PFSK-1 (cell line): ENCODE data around the gene ABHD16B.
A peak's percentile ranks its signal among the peaks of the same experiment; 100 is the strongest.

Source experiments
- FOXP2 ChIP-seq: optimal IDR thresholded peaks from 2 replicates; pipeline ENCODE3; 2011; ENCODE audit warnings: borderline replicate concordance, control low read depth, inconsistent platforms; ENCODE audit not compliant: insufficient read depth; ENCODE audit errors: extremely low read length, extremely low read depth
- POLR2AphosphoS5 ChIP-seq: IDR thresholded peaks from 2 replicates; pipeline ENCODE4 v1.6.1; 2012; ENCODE audit warnings: low read depth, mild to moderate bottlenecking, control low read depth, low read length, moderate library complexity
- REST ChIP-seq, 2 experiments: IDR thresholded peaks; 2 replicates each; pipeline versions ENCODE4 v1.6.1 to v1.8.0; 2011 to 2012; ENCODE audit warnings: low read depth in 2 of 2, low read length in 2 of 2, control low read depth in 1 of 2, inconsistent platforms in 1 of 2, mild to moderate bottlenecking in 1 of 2, moderate library complexity in 1 of 2; ENCODE audit not compliant: insufficient read depth in 1 of 2
- SIN3A ChIP-seq: IDR thresholded peaks from 2 replicates; pipeline ENCODE4 v1.6.1; 2012; ENCODE audit warnings: mild to moderate bottlenecking, low read length, moderate library complexity, borderline replicate concordance; ENCODE audit not compliant: insufficient read depth
- TAF1 ChIP-seq: IDR thresholded peaks from 2 replicates; pipeline ENCODE4 v1.6.1; 2012; ENCODE audit warnings: low read length, control low read depth, borderline replicate concordance; ENCODE audit not compliant: insufficient read depth

GRCh38 chr20:63864545-63864977 lies 3.3 kb downstream of the ABHD16B start:
- TF ChIP-seq TAF1: no peak
- no peak for TF ChIP-seq POLR2AphosphoS5
- no peak for TF ChIP-seq REST (IDR thresholded peaks at IDR 0.05; ENCODE audit: insufficient read depth in 1 of 2, low read depth in 2 of 2, low read length in 2 of 2)
- TF ChIP-seq SIN3A: 0 out of 2 replicates have a peak, but pooled peaks have one; percentile 6
- TF ChIP-seq FOXP2: no peak
